ENCODE data around the gene LIMD2. TPM values are rescaled to one million over a fixed set of nuclear protein-coding genes. Genes with fewer than 3 reads are reported as not detected.

LIMD2 gene
- total RNA-seq, 1 donor from 2014 or later: 19.2 TPM

Other genes starting within 250 kb of the LIMD2 start
- 4.5 TPM for gene ACE, start 223.1 kb downstream of the LIMD2 start, total RNA-seq
- not detected for gene KCNH6, start 176.8 kb downstream of the LIMD2 start, total RNA-seq
- gene DCAF7, start 149.6 kb downstream of the LIMD2 start, total RNA-seq: 26.1 TPM
- 6.1 TPM for gene TACO1, start 99.2 kb downstream of the LIMD2 start, total RNA-seq
- 17.1 TPM for gene MAP3K3, start 77.7 kb downstream of the LIMD2 start, total RNA-seq
- 19.6 TPM for gene STRADA, start 41.7 kb upstream of the LIMD2 start, total RNA-seq
- gene CCDC47, start 73.5 kb upstream of the LIMD2 start, total RNA-seq: 49.3 TPM
- 64.0 TPM for gene DDX42, start 74.0 kb upstream of the LIMD2 start, total RNA-seq
- gene PSMC5, start 127.3 kb upstream of the LIMD2 start, total RNA-seq: 47.3 TPM
- 34.6 TPM for gene FTSJ3, start 127.5 kb upstream of the LIMD2 start, total RNA-seq
- 9.4 TPM for gene SMARCD2, start 142.6 kb upstream of the LIMD2 start, total RNA-seq
- not detected for gene CSH2, start 173.6 kb upstream of the LIMD2 start, total RNA-seq
- not detected for gene GH2, start 181.8 kb upstream of the LIMD2 start, total RNA-seq
- gene CSH1, start 196.4 kb upstream of the LIMD2 start, total RNA-seq: not detected
- not detected for gene CSHL1, start 211.1 kb upstream of the LIMD2 start, total RNA-seq
- not detected for gene GH1, start 218.7 kb upstream of the LIMD2 start, total RNA-seq
- gene CD79B, start 232.2 kb upstream of the LIMD2 start, total RNA-seq: under 0.01 TPM

All from frontal cortex (tissue), 1 donor.